GM19238 (cell line): ENCODE measurements around the gene RAB40C.

Experiments
- DNase-seq: peaks from one replicate; pipeline ENCODE4 v3.0.0; 2011; ENCODE audit warnings: low spot score; ENCODE audit not compliant: insufficient read length

The RAB40C gene

DNA sequence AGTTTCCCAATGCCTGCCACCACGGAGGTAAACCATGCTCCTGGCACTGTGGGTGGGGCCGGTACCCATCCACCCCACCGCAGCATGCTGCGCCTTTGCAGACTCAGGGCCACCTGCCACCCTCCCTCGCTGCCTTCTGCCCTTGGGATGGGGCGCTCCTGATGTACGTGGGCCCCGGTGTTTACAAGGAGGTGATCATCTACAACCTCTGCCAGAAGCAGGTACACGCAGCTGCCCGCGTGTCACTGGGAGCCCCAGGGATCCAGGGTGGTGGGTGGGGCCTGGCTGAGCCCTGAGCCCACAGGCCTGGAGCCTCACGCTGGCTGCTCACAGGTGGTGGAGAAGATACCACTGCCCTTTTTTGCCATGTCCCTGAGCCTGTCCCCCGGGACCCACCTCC, 76.7 kb downstream of the RAB40C start:
- no peak for DNase-seq

DNA sequence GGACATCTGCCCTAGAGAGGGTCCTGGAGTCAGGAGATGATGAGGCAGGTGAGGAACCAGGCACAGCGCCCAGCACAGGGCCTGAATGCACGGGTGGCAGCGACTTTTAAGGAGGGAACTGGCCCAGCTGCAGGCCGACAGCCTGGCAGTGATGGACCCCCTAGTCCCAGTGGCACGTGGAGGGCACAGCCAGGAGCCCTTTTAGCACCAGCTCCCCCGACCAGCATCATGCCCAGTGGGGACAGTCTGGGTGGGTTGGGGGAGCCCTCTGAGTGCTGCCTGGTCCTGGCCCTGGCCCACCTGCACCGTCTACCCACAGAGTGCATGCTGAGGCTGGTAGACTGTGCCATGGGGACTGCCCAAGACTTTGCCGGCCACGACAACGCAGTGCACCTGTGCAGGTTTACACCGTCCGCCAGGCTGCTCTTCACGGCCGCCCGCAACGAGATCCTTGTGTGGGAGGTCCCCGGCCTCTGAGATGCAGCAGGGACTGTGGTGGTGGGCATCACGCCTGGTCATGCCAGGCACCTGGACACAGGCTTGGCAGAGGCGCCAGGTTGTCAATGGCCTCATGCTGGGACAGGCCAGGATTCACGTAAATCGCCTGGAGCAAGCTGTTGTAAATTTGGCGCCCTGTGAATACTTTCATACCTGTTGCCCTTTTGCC, 77.4 kb downstream of the RAB40C start:
- no peak for DNase-seq

DNA sequence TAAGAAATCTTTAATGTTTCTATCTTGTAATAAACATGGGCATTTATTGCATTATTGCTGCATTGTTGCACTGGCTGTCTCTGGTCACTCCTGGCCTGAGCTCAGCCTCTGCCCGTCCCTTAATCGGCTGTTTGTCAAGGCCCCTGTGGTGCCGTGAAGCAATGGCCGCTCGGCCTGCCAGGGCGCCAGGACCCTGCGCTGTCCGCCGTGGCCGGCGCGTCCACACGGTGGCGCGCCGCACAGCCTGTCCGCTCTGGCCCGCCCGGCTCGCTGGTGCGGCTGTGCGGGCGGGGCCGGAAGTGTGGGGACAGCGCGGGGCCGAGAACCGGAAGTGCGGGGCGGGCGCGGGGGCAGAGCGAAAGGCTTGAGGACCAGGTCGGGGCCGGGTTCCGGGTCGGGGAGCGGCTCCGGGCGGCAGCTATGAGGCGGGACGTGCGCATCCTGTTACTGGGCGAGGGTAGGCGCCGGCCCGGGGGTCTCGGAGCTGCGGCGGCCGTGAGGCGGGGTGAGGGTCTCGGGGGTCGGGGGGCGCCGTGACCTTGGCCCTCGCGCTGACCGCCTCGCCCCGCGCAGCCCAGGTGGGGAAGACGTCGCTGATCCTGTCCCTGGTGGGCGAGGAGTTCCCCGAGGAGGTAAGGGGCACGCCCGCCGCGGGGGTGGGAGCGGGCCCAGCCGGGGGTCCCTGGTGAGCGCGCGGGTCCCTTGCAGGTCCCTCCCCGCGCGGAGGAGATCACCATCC, 78.1 kb downstream of the RAB40C start, which contains the start of gene RHOT2:
TSS of gene RHOT2 (plus strand) at position 353 of the 739 bp plus-strand sequence. CDS start at position 421, 68 bp downstream.
- peak; percentile 99 for DNase-seq

DNA sequence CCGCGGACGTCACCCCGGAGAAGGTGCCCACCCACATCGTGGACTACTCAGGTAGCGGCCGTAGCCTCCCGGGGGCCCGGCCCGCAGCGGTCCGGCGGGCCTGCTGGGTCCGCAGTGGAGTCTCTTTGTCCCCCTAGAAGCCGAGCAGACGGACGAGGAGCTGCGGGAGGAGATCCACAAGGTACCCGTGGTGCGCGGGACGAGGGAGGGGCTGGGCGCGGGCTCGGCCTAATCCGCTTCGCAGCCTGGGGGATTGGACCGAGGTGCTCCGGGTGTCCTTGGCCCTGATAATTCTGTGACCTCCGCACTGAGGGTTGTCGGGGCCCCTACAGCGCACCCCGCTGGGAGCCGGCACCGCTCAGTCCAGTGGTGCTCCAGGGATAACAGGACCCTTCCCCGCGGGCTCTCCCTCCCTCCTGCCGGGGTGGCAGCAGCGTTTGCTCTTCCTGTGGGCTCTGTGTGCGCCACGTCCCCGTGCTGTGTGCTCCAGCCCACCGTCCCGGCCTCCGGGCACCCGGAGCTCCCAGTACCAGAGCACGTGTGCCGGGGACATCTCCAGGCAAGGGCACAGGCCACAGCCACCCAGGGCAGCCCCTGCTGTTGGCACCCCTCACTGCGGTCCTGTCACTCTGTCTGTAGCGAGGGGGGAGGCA, 78.8 kb downstream of the RAB40C start:
- no peak for DNase-seq

GRCh38 chr16:669666-670065, 79.8 kb downstream of the RAB40C start:
- DNase-seq: no peak

DNA sequence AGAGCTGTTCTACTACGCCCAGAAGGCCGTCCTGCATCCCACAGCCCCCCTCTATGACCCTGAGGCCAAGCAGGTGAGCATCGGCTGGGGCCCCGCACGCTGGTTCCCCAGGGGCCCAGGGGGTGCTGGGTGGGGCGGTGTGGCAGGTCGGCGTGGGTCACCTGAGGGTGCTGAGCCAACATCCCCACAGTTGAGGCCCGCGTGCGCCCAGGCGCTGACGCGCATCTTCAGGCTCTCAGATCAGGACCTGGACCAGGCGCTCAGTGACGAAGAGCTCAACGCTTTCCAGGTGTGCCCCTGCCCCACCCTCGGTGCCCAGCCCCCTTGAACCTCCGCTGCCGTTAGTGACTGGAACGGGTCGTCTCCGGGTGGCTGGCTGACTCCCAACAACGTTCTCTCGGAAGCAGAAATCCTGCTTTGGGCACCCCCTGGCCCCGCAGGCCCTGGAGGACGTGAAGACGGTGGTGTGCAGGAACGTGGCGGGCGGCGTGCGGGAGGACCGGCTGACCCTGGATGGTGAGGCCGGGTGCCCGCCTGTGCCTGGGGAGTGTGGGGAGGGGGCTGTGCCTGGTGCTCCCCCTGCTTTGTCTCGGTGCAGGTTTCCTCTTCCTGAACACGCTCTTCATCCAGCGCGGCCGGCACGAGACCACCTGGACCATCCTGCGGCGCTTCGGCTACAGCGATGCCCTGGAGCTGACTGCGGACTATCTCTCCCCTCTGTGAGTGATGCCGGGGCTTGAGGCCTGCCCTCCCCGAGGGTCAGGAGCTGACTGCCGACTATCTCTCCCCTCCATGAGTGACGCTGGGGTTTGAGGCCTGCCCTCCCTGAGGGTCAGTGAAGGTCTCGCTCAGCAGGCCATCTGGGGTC, 80.9 kb downstream of the RAB40C start:
- no peak for DNase-seq

GRCh38 chr16:671353-672131, 81.7 kb downstream of the RAB40C start:
- DNase-seq: no peak

GRCh38 chr16:672371-672770, 82.5 kb downstream of the RAB40C start:
- DNase-seq: no peak

GRCh38 chr16:672851-673250, 83.0 kb downstream of the RAB40C start:
- no peak for DNase-seq

- DNase-seq: no peak
These were observed 83.6 kb downstream of the RAB40C start for GRCh38 chr16:673399-673991.

- no peak for DNase-seq
These were observed 84.5 kb downstream of the RAB40C start for GRCh38 chr16:674214-674881.

- DNase-seq: no peak
These were observed 85.4 kb downstream of the RAB40C start, which contains the start of gene RHBDL1 for GRCh38 chr16:674968-675883. TSS of gene RHBDL1 (plus strand) at chr16:675671. CDS start at chr16:675791, 120 bp downstream.

DNA sequence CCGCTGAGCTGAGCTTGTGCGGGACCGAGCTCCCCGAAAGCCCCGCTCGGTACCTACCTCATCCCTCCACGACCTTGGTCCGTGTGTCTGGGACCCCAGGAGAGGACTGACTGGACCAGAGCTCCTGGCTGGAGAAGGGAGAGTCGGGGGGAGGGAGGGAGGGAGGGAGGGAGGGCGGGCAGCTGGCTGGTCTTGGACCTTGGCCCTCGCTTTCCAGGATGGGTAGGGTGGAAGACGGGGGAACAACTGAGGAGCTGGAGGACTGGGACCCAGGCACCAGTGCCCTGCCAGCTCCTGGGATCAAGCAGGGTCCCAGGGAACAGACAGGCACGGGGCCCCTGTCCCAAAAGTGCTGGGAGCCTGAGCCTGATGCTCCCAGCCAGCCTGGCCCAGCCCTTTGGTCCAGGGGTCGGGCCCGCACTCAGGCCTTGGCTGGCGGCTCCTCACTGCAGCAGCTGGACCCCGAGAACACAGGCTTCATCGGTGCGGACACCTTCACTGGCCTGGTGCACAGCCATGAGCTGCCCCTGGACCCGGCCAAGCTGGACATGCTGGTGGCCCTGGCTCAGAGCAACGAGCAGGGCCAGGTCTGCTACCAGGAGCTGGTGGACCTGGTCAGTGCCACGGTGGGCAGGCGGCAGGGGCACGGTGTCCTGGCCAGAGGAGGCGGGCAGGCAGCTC, 86.2 kb downstream of the RAB40C start:
- DNase-seq: no peak

DNA sequence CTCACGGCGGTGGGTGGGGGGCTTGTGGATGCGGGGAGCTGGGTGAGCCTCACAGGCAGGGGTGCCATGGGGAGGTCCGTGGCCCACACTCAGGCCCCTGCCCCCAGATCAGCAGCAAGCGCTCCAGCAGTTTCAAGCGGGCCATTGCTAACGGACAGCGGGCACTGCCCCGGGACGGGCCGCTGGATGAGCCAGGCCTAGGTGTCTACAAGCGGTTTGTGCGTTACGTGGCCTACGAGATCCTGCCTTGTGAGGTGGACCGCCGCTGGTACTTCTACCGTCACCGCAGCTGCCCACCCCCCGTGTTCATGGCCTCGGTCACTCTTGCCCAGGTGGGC, 86.7 kb downstream of the RAB40C start:
- DNase-seq: no peak

GRCh38 chr16:676913-677312, 87.0 kb downstream of the RAB40C start:
- DNase-seq: no peak

GRCh38 chr16:677316-678190, 87.7 kb downstream of the RAB40C start:
- DNase-seq: no peak

- no peak for DNase-seq
These were observed 88.5 kb downstream of the RAB40C start for GRCh38 chr16:678209-678857.
